GM13976 (cell line): ENCODE data around the gene ADRA2B.

ENCODE experiments used
- DNase-seq: peaks from one replicate; pipeline ENCODE4 v3.0.0; 2012; ENCODE audit warnings: low spot score
- in situ Hi-C: fragments of 300-500 bp; cut with MboI; formaldehyde crosslinking; loops from one replicate; pipeline ENCODE4 v1.12.0; 2022; ENCODE audit warnings: low sequenced_read_pairs, mixed read lengths, inconsistent platforms; ENCODE audit not compliant: unreplicated experiment
- TF ChIP-seq, protein P1 (sequence below): IDR thresholded peaks from 2 replicates; pipeline ENCODE4 v1.5.1; 2012; ENCODE audit warnings: borderline replicate concordance, mild to moderate bottlenecking; ENCODE audit not compliant: insufficient read depth; ENCODE audit errors: extremely low read depth, missing control alignments, control extremely low read depth

ADRA2B gene

GRCh38 chr2:96129528-96130120 lies 13.3 kb upstream of the ADRA2B start:
- in situ Hi-C loops: loop anchor here (5.0 kb wide), 1 partner anchor 133 kb away; no protein-coding TSS in a partner anchor
- no peak for DNase-seq
- TF ChIP-seq, protein P1, sequence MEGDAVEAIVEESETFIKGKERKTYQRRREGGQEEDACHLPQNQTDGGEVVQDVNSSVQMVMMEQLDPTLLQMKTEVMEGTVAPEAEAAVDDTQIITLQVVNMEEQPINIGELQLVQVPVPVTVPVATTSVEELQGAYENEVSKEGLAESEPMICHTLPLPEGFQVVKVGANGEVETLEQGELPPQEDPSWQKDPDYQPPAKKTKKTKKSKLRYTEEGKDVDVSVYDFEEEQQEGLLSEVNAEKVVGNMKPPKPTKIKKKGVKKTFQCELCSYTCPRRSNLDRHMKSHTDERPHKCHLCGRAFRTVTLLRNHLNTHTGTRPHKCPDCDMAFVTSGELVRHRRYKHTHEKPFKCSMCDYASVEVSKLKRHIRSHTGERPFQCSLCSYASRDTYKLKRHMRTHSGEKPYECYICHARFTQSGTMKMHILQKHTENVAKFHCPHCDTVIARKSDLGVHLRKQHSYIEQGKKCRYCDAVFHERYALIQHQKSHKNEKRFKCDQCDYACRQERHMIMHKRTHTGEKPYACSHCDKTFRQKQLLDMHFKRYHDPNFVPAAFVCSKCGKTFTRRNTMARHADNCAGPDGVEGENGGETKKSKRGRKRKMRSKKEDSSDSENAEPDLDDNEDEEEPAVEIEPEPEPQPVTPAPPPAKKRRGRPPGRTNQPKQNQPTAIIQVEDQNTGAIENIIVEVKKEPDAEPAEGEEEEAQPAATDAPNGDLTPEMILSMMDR: no peak

DNA sequence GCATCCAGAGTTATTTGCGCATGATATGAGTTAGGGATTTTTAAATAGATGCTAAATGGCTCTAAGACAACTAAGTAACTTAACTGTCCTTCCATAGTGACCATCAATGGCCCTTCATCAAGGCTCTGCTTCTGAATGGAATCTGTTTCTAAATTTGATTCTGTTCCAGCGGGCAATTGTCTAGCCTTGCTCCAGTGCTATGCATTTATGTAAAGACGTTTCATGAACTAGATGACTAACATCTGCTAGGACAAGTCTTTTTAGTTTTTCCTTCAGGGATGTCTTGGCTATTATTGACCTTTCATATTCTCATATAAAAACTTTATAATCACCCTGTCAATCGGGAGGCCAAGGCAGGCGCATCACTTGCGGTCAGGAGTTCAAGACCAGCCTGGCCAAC lies 12.1 kb upstream of the ADRA2B start:
- TF ChIP-seq, protein P1: no peak
- in situ Hi-C loops: no loop called here
- no peak for DNase-seq

GRCh38 chr2:96124406-96125265 lies 8.3 kb upstream of the ADRA2B start:
- in situ Hi-C loops: loop anchor here (25.0 kb wide), 1 partner anchor 112 kb away; no protein-coding TSS in a partner anchor
- TF ChIP-seq, protein P1: no peak
- DNase-seq: no peak

GRCh38 chr2:96123936-96124335 lies 7.6 kb upstream of the ADRA2B start:
- DNase-seq: no peak
- in situ Hi-C loops: loop anchor here (25.0 kb wide), 1 partner anchor 112 kb away; no protein-coding TSS in a partner anchor
- TF ChIP-seq, protein P1: no peak

DNA sequence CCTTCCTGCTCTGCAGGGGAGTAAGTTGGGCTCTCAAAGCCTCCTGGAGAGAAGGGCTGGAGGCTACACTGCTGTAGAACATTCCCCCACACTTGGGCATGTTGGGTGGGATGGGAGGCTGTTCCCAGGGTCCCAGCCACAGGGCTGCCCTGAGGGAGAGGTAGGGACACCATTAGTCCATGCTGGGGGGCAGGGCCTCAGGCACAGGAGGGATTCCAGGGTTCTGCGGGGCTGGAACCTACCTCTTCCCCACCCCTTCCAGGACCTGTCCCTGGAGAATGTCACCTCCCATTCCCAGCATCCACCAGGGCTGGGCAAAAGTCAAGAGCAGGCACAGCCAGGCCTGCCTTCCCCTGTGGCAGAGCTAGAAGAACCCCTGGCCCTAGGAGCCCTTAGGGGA lies 6.9 kb upstream of the ADRA2B start:
- in situ Hi-C loops: loop anchor here (25.0 kb wide), 1 partner anchor 111 kb away; no protein-coding TSS in a partner anchor
- TF ChIP-seq, protein P1: no peak
- no peak for DNase-seq

DNA sequence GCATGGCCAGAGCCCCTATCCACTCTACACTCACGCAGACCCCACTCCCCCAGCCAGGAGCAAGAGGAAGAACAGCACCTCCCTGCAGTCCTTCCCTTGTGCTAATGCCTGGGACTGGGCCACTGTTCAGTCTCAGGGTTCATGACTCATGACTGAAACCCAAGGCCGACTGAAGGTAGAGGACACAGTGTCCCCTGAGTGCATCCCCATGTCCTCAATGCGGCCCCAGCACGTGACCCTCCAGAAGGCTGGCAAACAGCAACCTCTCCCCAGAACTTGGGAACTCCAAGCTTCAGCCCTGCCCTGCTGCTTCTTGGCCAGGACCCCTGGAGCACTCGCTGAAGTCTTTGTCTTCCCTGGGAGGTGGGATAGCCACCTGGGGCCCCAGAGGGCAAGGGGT lies 6.0 kb upstream of the ADRA2B start:
- in situ Hi-C loops: loop anchor here (25.0 kb wide), 1 partner anchor 110 kb away; no protein-coding TSS in a partner anchor
- no peak for DNase-seq
- TF ChIP-seq, protein P1: no peak
